Neutrophil (primary cell): ENCODE measurements around the gene BLVRA.
"Not testable (repeated sequence)": the region's sequence is repeated elsewhere in the genome, so short reads cannot be mapped to it uniquely, and the experiment has no call there.

ENCODE experiments used
- H3K27ac ChIP-seq: fragments of 200-600 bp; sonication (generic); 2 replicates; pipeline ENCODE4 v1.5.1; 2016; ENCODE audit warnings: mild to moderate bottlenecking, moderate library complexity
- H3K27me3 ChIP-seq: fragments of 200-600 bp; sonication (generic); 2 replicates; pipeline ENCODE4 v1.6.0; 2016; ENCODE audit warnings: mild to moderate bottlenecking
- H3K36me3 ChIP-seq: fragments of 200-600 bp; sonication (generic); 2 replicates; pipeline ENCODE4 v1.5.1; 2017
- H3K4me1 ChIP-seq, 2 experiments: fragments of 200-600 bp in 1 of 2; sonication (generic) in 1 of 2; 1 replicate in 1 of 2; 2 replicates in 1 of 2; pipeline versions ENCODE4 v1.5.1 to v1.6.1; 2013 to 2016; ENCODE audit warnings: low read depth in 1 of 2, low read length in 1 of 2, mild to moderate bottlenecking in 1 of 2, moderate library complexity in 1 of 2; ENCODE audit not compliant: control insufficient read depth in 1 of 2, insufficient read depth in 1 of 2
- H3K4me3 ChIP-seq, 2 experiments: fragments of 200-600 bp in 1 of 2; sonication (generic) in 1 of 2; 1 replicate in 1 of 2; 2 replicates in 1 of 2; pipeline ENCODE4 v1.5.1; 2013 to 2016; ENCODE audit warnings: low read depth in 1 of 2, low read length in 1 of 2, mild to moderate bottlenecking in 1 of 2, moderate library complexity in 1 of 2
- H3K9me3 ChIP-seq: fragments of 200-600 bp; sonication (generic); 2 replicates; pipeline ENCODE4 v1.5.1; 2016
- TF ChIP-seq, protein P1 (sequence below): fragments of 200-600 bp; sonication (generic); IDR thresholded peaks from 2 replicates; pipeline ENCODE4 v1.5.1; 2016; ENCODE audit warnings: antibody characterized with exemption

BLVRA gene

GRCh38 chr7:43823941-43824340, 65.5 kb downstream of the BLVRA start:
- H3K27me3 ChIP-seq = no peaks in the 10 kb centered on the region
- H3K4me3 ChIP-seq = no peak overlapping the region
- no peaks in the 10 kb centered on the region for H3K9me3 ChIP-seq
- TF ChIP-seq, protein P1, sequence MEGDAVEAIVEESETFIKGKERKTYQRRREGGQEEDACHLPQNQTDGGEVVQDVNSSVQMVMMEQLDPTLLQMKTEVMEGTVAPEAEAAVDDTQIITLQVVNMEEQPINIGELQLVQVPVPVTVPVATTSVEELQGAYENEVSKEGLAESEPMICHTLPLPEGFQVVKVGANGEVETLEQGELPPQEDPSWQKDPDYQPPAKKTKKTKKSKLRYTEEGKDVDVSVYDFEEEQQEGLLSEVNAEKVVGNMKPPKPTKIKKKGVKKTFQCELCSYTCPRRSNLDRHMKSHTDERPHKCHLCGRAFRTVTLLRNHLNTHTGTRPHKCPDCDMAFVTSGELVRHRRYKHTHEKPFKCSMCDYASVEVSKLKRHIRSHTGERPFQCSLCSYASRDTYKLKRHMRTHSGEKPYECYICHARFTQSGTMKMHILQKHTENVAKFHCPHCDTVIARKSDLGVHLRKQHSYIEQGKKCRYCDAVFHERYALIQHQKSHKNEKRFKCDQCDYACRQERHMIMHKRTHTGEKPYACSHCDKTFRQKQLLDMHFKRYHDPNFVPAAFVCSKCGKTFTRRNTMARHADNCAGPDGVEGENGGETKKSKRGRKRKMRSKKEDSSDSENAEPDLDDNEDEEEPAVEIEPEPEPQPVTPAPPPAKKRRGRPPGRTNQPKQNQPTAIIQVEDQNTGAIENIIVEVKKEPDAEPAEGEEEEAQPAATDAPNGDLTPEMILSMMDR = no peak
- no peaks in the 10 kb centered on the region for H3K36me3 ChIP-seq
- peaks cover 0 to 17% of the 10 kb centered on the region in 2 experiments for H3K4me1 ChIP-seq
- H3K27ac ChIP-seq = no peak overlapping the region

- not testable (repeated sequence) for H3K27ac ChIP-seq, H3K4me3 ChIP-seq, H3K36me3 ChIP-seq, H3K9me3 ChIP-seq, H3K27me3 ChIP-seq
- H3K4me1 ChIP-seq = peaks cover 0 to 16% of the 10 kb centered on the region in 2 experiments
These were observed 66.0 kb downstream of the BLVRA start for GRCh38 chr7:43824513-43824912.

- Histone ChIP-seq H3K4me1 (peaks cover 0 to 11% of the 10 kb centered on the region in 2 experiments), H3K9me3 (no peaks in the 10 kb centered on the region), H3K27me3 (no peaks in the 10 kb centered on the region), H3K27ac (no peak overlapping the region), H3K36me3 (no peaks in the 10 kb centered on the region), H3K4me3 (no peak overlapping the region)
- TF ChIP-seq, protein P1 = no peak
These were observed 66.5 kb downstream of the BLVRA start for GRCh38 chr7:43824963-43825362.

- no peaks in the 10 kb centered on the region for H3K36me3 ChIP-seq
- no peaks in the 10 kb centered on the region for H3K9me3 ChIP-seq
- H3K4me1 ChIP-seq = peaks cover 0 to 7% of the 10 kb centered on the region in 2 experiments
- H3K27ac ChIP-seq = no peak overlapping the region
- no peak overlapping the region for H3K4me3 ChIP-seq
- TF ChIP-seq, protein P1 = no peak
- no peaks in the 10 kb centered on the region for H3K27me3 ChIP-seq
These were observed 66.9 kb downstream of the BLVRA start for GRCh38 chr7:43825391-43825808.

DNA sequence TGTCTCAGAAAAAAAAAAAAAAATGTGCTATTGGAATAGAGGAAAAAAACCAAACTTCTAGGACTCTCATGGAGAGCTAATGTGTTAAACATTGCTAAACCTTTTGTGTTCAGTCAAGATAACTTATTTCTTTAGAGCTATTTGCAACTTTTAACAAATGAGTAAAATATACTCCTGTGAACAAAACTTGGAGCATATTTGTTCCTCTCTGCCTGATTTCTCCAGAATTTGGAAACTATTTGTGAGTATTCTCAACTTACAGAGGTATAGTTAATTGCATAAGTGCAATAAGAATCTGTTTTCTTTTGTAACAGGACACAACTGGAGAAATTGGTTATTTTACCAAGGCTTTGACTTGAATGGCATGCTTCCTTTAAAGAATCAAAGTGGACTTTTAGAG, 72.4 kb downstream of the BLVRA start:
- H3K9me3 ChIP-seq, H3K27me3 ChIP-seq, H3K4me3 ChIP-seq, H3K27ac ChIP-seq, H3K36me3 ChIP-seq: not testable (repeated sequence)
- H3K4me1 ChIP-seq = peaks cover 10% of the 10 kb centered on the region in 2 experiments

DNA sequence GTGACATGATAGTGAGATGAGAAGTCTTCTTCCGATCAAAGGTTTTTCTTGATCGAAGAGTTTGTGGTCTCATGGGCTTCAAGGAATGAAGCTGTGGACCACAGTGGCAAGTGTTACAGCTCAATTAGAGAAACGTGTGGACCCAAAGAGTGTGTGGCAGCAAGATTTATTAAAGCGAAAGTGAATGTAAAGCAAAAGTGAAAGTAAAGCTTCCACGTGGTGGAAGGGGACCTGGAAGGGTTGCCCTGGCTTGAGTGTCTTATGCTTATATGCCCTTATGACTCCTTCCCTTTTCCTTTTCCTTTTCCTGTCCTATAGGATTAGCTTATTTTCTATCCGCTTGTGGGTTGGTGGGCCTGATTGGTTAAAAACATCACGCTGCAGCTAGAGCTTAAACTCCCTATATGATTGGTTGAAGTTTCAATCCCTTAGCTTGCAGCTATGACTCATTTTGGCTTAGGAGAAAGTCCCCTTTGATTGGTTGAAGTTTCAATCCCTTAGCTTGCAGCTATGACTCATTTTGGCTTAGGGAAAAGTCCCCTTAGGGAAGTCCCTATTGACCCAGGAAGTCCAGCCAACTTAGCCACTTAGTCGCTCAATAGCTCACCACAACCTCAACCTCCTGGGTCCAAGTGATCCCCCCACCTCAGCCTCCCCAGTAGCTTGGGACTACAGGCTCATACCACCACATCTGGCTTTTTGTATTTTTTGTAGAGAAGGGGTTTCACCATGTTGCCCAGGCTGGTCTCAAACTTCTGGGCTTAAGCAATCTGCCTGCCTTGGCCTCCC, 76.2 kb downstream of the BLVRA start:
- no peak overlapping the region for H3K27ac ChIP-seq

More for the DNA sequence above, 76.2 kb downstream of the BLVRA start:
- H3K4me3 ChIP-seq = peak overlapping the region; percentile 12 to 21
- H3K9me3 ChIP-seq = peaks cover 5% of the 10 kb centered on the region
- H3K27me3 ChIP-seq = no peaks in the 10 kb centered on the region
- H3K36me3 ChIP-seq = no peaks in the 10 kb centered on the region
- H3K4me1 ChIP-seq = peaks cover 13 to 17% of the 10 kb centered on the region in 2 experiments
- TF ChIP-seq, protein P1 = no peak
